ENCODE data around the gene FCGBP.

Gene FCGBP

GRCh38 chr19:39927524-39928356 lies 6.7 kb downstream of the FCGBP start:
- TF ChIP-seq POLR2AphosphoS5 (IDR thresholded peaks at IDR 0.05; ENCODE audit: low read depth, low read length) (no peak), REST (IDR thresholded peaks at IDR 0.05; ENCODE audit: insufficient read depth in 1 of 2, low read depth in 2 of 2, low read length in 2 of 2) (no peak), TAF1 (IDR thresholded peaks at IDR 0.05; ENCODE audit: borderline replicate concordance, insufficient read depth, low read length) (no peak), FOXP2 (optimal IDR thresholded peaks at IDR 0.05; ENCODE audit: borderline replicate concordance, extremely low read depth, extremely low read length, insufficient read depth) (no peak), SIN3A (IDR thresholded peaks at IDR 0.05; ENCODE audit: borderline replicate concordance, insufficient read depth, low read length) (no peak)

GRCh38 chr19:39927076-39927475 lies 7.4 kb downstream of the FCGBP start:
- TF ChIP-seq SIN3A (IDR thresholded peaks at IDR 0.05; ENCODE audit: borderline replicate concordance, insufficient read depth, low read length) (no peak), FOXP2 (optimal IDR thresholded peaks at IDR 0.05; ENCODE audit: borderline replicate concordance, extremely low read depth, extremely low read length, insufficient read depth) (no peak)

- no peak for TF ChIP-seq POLR2AphosphoS5 (IDR thresholded peaks at IDR 0.05; ENCODE audit: low read depth, low read length)
- TF ChIP-seq REST (IDR thresholded peaks at IDR 0.05; ENCODE audit: insufficient read depth in 1 of 2, low read depth in 2 of 2, low read length in 2 of 2): no peak
- no peak for TF ChIP-seq SIN3A (IDR thresholded peaks at IDR 0.05; ENCODE audit: borderline replicate concordance, insufficient read depth, low read length)
- no peak for TF ChIP-seq TAF1 (IDR thresholded peaks at IDR 0.05; ENCODE audit: borderline replicate concordance, insufficient read depth, low read length)
- TF ChIP-seq FOXP2 (optimal IDR thresholded peaks at IDR 0.05; ENCODE audit: borderline replicate concordance, extremely low read depth, extremely low read length, insufficient read depth): no peak
Observed at GRCh38 chr19:39926170-39926760, 8.2 kb downstream of the FCGBP start.

- TF ChIP-seq REST (IDR thresholded peaks at IDR 0.05; ENCODE audit: insufficient read depth in 1 of 2, low read depth in 2 of 2, low read length in 2 of 2): no peak
Observed at GRCh38 chr19:39924952-39925351, 9.5 kb downstream of the FCGBP start.

- TF ChIP-seq REST (IDR thresholded peaks at IDR 0.05; ENCODE audit: insufficient read depth in 1 of 2, low read depth in 2 of 2, low read length in 2 of 2) (no peak), TAF1 (IDR thresholded peaks at IDR 0.05; ENCODE audit: borderline replicate concordance, insufficient read depth, low read length) (no peak), POLR2AphosphoS5 (IDR thresholded peaks at IDR 0.05; ENCODE audit: low read depth, low read length) (no peak), FOXP2 (optimal IDR thresholded peaks at IDR 0.05; ENCODE audit: borderline replicate concordance, extremely low read depth, extremely low read length, insufficient read depth) (no peak), SIN3A (IDR thresholded peaks at IDR 0.05; ENCODE audit: borderline replicate concordance, insufficient read depth, low read length) (no peak)
Observed at GRCh38 chr19:39924389-39924788, 10.0 kb downstream of the FCGBP start.

Data from PFSK-1 (cell line).